Stomach (tissue), 4 donors: ENCODE results near the gene ABHD17C.

Experiments
- CTCF ChIP-seq, 7 experiments: fragments of 450-650 bp in 4 of 7; fragments of 200-600 bp in 3 of 7; sonication (generic) in 3 of 7; IDR thresholded peaks; one replicate each; pipeline ENCODE4 v1.5.1; 2016 to 2019; ENCODE audit warnings: antibody characterized with exemption in 7 of 7, control low read depth in 2 of 7, mild to moderate bottlenecking in 1 of 7
- POLR2AphosphoS5 ChIP-seq, 3 donors: sonication (generic); formaldehyde crosslinking; IDR thresholded peaks; one replicate each; pipeline ENCODE4 v1.6.1; 2016; ENCODE audit warnings: antibody characterized with exemption in 3 of 3

- TF ChIP-seq CTCF (IDR thresholded peaks at IDR 0.05) = no peak
- no peak for TF ChIP-seq POLR2AphosphoS5 (IDR thresholded peaks at IDR 0.05)
Measured at GRCh38 chr15:80730926-80731325, 35.8 kb downstream of the ABHD17C start.
